CD4-positive, alpha-beta T cell (primary cell): ENCODE data around the gene HNRNPH2. TPM values are rescaled to one million over a fixed set of nuclear protein-coding genes. Genes with fewer than 3 reads are reported as not detected.

Experiments used
- ATAC-seq: fragments of 200-7000 bp; cut with Tn5 transposase; one replicate; pipeline ENCODE4 v1.10.0; 2022; ENCODE audit warnings: mild to moderate bottlenecking; ENCODE audit not compliant: poor library complexity
- CTCF ChIA-PET: fragments of 350-600 bp; sonication (Branson Sonifier 250); formaldehyde crosslinking; loops from one replicate; lab custom pipeline; 2021; ENCODE audit warnings: antibody characterized with exemption, inconsistent platforms; lab: Charles Lee
- POLR2A ChIA-PET: fragments of 350-600 bp; sonication (Branson Sonifier 250); formaldehyde crosslinking; loops from one replicate; lab custom pipeline; 2021; ENCODE audit warnings: antibody characterized with exemption, inconsistent platforms; lab: Charles Lee
- DNase-seq, 14 experiments: peaks; one replicate each; pipeline ENCODE4 v3.0.0-alpha.2; 2013 to 2020; ENCODE audit warnings: mixed read lengths in 2 of 14
- H3K27ac ChIP-seq, 2 donors: one replicate each; pipeline versions ENCODE4 v1.5.1 to v1.7.0; 2013; ENCODE audit warnings: low read length in 2 of 2, low read depth in 1 of 2, mild to moderate bottlenecking in 1 of 2
- H3K27me3 ChIP-seq, 2 experiments: 1 replicate in 1 of 2; 2 replicates in 1 of 2; pipeline versions ENCODE4 v1.6.1 to v1.7.0; 2013; ENCODE audit warnings: low read length in 2 of 2, control low read depth in 1 of 2, mild to moderate bottlenecking in 1 of 2, moderate library complexity in 1 of 2; ENCODE audit not compliant: insufficient read depth in 2 of 2, control insufficient read depth in 1 of 2
- H3K36me3 ChIP-seq: one replicate; pipeline ENCODE4 v1.6.1; 2013; ENCODE audit warnings: low read length, control low read depth; ENCODE audit not compliant: insufficient read depth
- H3K4me1 ChIP-seq: one replicate; pipeline ENCODE4 v1.6.1; 2013; ENCODE audit warnings: low read length, control low read depth; ENCODE audit not compliant: insufficient read depth
- H3K4me3 ChIP-seq: one replicate; pipeline ENCODE4 v1.5.1; 2013; ENCODE audit warnings: mild to moderate bottlenecking, low read length, moderate library complexity
- H3K9me3 ChIP-seq, 2 experiments: 1 replicate in 1 of 2; 2 replicates in 1 of 2; pipeline versions ENCODE4 v1.6.1 to v1.7.0; 2013; ENCODE audit warnings: low read length in 2 of 2, mild to moderate bottlenecking in 2 of 2, control low read depth in 1 of 2, moderate library complexity in 1 of 2; ENCODE audit not compliant: control insufficient read depth in 1 of 2, insufficient read depth in 1 of 2
- H3K27ac Mint-ChIP-seq: one replicate; pipeline ENCODE4 v1.8.0; 2020; ENCODE audit warnings: mixed read lengths
- H3K27me3 Mint-ChIP-seq: one replicate; pipeline ENCODE4 v1.8.0; 2021; ENCODE audit warnings: mixed read lengths
- H3K36me3 Mint-ChIP-seq: one replicate; pipeline ENCODE4 v1.8.0; 2021; ENCODE audit warnings: low read depth, mixed read lengths
- H3K4me1 Mint-ChIP-seq: one replicate; pipeline ENCODE4 v1.8.0; 2021; ENCODE audit warnings: low read depth, mixed read lengths
- H3K4me3 Mint-ChIP-seq: one replicate; pipeline ENCODE4 v1.8.0; 2020; ENCODE audit warnings: mild to moderate bottlenecking, mixed read lengths
- H3K9me3 Mint-ChIP-seq: one replicate; pipeline ENCODE4 v1.8.0; 2020; ENCODE audit warnings: mixed read lengths
- intact Hi-C, 2 experiments: fragments of 100-400 bp; cut with DNase I in 1 of 2; cut with micrococcal nuclease in 1 of 2; formaldehyde crosslinking; loops; one replicate each; pipeline versions ENCODE4 v1.15.1 to v1.9.0; 2023 to 2025; cut with DNase I, micrococcal nuclease
- total RNA-seq, 174 experiments: library from RNA in 2 of 174; stranded (reverse) in 2 of 174; gene quantifications; one replicate each; pipeline ENCODE4 v1.2.3 and lab custom pipeline; 2021 to 2026
- TF ChIP-seq, protein P1 (sequence below): fragments of 200-600 bp; IDR thresholded peaks from one replicate; pipeline ENCODE4 v1.8.0; 2022; ENCODE audit warnings: antibody characterized with exemption, mild to moderate bottlenecking

Gene HNRNPH2
- total RNA-seq, 2 experiments from 2014 or later: 50.9 to 51.4 TPM

DNA sequence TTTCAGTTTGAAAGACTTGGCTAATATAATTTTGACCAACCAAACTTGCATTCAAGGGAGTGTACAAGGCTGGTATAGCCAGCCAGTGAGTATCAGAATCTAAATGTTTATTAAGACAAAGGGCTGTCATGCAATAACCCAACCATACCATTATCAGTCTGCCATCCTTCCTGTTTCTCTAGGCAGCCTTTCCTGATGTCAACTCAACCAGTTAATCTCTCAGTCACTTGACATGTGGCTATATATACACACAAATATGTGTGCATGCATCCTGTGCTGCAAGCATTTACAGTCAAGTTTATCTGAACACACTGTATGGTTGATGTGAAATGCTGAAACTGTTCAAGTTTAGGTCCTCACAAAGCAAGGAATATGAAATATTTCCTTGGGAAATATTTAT, 39.2 kb upstream of the HNRNPH2 start:
- no peak overlapping the region for H3K27ac Mint-ChIP-seq
- intact Hi-C loops: no loop called here
- no peaks in the 10 kb centered on the region for H3K9me3 Mint-ChIP-seq
- no peak overlapping the region for H3K4me3 Mint-ChIP-seq
- no peak overlapping the region for H3K4me3 ChIP-seq
- H3K27ac ChIP-seq: no peak overlapping the region
- no peaks in the 10 kb centered on the region for H3K36me3 Mint-ChIP-seq
- DNase-seq: no peak
- no peaks in the 10 kb centered on the region for H3K27me3 Mint-ChIP-seq
- no peaks in the 10 kb centered on the region for H3K9me3 ChIP-seq
- POLR2A ChIA-PET: no interaction called here
- H3K4me1 ChIP-seq: no peaks in the 10 kb centered on the region
- H3K27me3 ChIP-seq: no peaks in the 10 kb centered on the region
- H3K4me1 Mint-ChIP-seq: no peaks in the 10 kb centered on the region
- TF ChIP-seq, protein P1, sequence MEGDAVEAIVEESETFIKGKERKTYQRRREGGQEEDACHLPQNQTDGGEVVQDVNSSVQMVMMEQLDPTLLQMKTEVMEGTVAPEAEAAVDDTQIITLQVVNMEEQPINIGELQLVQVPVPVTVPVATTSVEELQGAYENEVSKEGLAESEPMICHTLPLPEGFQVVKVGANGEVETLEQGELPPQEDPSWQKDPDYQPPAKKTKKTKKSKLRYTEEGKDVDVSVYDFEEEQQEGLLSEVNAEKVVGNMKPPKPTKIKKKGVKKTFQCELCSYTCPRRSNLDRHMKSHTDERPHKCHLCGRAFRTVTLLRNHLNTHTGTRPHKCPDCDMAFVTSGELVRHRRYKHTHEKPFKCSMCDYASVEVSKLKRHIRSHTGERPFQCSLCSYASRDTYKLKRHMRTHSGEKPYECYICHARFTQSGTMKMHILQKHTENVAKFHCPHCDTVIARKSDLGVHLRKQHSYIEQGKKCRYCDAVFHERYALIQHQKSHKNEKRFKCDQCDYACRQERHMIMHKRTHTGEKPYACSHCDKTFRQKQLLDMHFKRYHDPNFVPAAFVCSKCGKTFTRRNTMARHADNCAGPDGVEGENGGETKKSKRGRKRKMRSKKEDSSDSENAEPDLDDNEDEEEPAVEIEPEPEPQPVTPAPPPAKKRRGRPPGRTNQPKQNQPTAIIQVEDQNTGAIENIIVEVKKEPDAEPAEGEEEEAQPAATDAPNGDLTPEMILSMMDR: no peak
- CTCF ChIA-PET: interaction anchor here (1.5 kb wide), 1 partner anchor 10 kb away, joined by 3 read pairs; no protein-coding TSS in a partner anchor
- no peaks in the 10 kb centered on the region for H3K36me3 ChIP-seq
- ATAC-seq: no peak

DNA sequence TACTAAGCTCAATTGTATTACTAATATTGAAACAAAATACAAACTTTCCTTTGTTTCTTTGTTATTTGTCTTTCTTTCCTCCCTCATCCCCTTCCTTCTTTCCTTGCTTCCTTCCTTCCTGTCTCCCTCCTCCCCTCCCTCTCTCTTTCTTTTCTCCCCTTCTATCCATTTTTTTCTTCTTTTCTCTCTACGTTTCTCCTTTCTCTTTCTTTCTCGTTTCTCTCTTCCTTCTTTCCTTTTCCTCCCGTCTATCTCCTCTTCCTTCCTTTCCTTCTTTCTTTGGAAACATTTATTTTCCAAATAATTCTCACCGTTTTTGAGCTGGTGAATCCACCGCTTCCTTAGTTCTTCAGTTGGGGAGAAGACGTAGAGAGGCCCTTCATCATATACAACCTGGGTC, 38.3 kb upstream of the HNRNPH2 start:
- Mint-ChIP-seq H3K27ac (no peak overlapping the region), H3K36me3 (no peaks in the 10 kb centered on the region), H3K27me3 (no peaks in the 10 kb centered on the region), H3K9me3 (no peaks in the 10 kb centered on the region), H3K4me3 (no peak overlapping the region), H3K4me1 (no peaks in the 10 kb centered on the region)
- H3K9me3 ChIP-seq: no peaks in the 10 kb centered on the region
- intact Hi-C loops: no loop called here
- no peaks in the 10 kb centered on the region for H3K4me1 ChIP-seq
- ATAC-seq: no peak
- H3K36me3 ChIP-seq: no peaks in the 10 kb centered on the region
- ChIA-PET CTCF (no interaction called here), POLR2A (no interaction called here)
- TF ChIP-seq, protein P1: no peak
- no peak overlapping the region for H3K27ac ChIP-seq
- no peak for DNase-seq
- H3K27me3 ChIP-seq: no peaks in the 10 kb centered on the region
- H3K4me3 ChIP-seq: no peak overlapping the region

DNA sequence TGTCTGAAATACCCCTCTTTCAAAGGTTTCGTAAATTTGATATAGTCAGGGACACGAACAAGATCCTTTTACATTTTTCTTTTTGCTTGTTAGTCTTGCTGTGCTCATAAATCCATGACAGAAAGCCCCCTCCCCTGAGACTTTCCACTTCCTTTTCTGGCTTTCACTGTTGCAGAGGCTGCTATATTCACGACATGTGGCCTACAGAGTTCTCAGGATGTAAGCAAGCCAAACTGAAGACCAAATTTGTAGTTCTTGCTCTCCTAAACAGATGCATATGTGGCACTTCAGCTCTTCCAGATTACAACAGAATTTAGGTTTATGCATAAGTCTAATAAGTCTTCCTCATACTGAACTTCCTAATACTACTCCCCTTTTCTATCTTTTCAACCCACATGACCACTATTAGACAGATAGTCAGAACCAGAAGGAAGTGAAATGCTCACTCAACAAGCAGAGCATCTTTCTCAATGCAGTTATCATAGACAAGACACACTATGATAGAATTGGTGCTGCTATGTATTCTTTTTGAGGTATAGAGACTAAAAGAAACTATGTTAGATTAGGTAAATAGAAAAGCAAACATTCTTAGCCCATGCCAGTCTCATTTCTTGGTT, 37.0 kb upstream of the HNRNPH2 start:
- POLR2A ChIA-PET: no interaction called here
- no peak overlapping the region for H3K27ac Mint-ChIP-seq
- Histone ChIP-seq H3K4me3 (no peak overlapping the region), H3K4me1 (no peaks in the 10 kb centered on the region), H3K27ac (no peak overlapping the region), H3K36me3 (no peaks in the 10 kb centered on the region), H3K9me3 (no peaks in the 10 kb centered on the region), H3K27me3 (no peaks in the 10 kb centered on the region)
- ATAC-seq (no peak), DNase-seq (no peak)
- no peaks in the 10 kb centered on the region for H3K27me3 Mint-ChIP-seq
- CTCF ChIA-PET: no interaction called here
- no peaks in the 10 kb centered on the region for H3K36me3 Mint-ChIP-seq
- TF ChIP-seq, protein P1: no peak
- intact Hi-C loops: no loop called here
- no peaks in the 10 kb centered on the region for H3K9me3 Mint-ChIP-seq
- no peaks in the 10 kb centered on the region for H3K4me1 Mint-ChIP-seq
- no peak overlapping the region for H3K4me3 Mint-ChIP-seq
